ENCODE results near the gene BICRA.

DNA sequence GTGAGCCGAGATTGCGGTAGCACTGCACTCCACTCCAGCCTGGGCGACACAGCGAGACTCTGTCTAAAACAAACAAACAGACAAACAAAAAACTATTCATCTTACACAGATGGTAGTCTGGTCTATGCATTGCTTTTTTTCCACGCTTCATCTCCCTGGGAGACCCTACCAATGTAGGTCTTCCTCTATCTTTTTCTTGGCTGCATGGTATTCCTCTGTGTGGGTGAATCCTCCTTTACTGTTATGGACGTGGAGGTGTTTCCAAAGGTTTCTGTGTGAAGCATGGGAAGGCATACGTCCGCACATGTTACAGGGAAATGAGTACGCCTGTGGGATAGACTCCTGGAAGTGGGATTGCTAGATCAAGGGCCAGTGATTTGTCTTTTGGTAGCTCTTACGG is 5.6 kb downstream of the BICRA start:
- TF ChIP-seq, protein P1, sequence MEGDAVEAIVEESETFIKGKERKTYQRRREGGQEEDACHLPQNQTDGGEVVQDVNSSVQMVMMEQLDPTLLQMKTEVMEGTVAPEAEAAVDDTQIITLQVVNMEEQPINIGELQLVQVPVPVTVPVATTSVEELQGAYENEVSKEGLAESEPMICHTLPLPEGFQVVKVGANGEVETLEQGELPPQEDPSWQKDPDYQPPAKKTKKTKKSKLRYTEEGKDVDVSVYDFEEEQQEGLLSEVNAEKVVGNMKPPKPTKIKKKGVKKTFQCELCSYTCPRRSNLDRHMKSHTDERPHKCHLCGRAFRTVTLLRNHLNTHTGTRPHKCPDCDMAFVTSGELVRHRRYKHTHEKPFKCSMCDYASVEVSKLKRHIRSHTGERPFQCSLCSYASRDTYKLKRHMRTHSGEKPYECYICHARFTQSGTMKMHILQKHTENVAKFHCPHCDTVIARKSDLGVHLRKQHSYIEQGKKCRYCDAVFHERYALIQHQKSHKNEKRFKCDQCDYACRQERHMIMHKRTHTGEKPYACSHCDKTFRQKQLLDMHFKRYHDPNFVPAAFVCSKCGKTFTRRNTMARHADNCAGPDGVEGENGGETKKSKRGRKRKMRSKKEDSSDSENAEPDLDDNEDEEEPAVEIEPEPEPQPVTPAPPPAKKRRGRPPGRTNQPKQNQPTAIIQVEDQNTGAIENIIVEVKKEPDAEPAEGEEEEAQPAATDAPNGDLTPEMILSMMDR (IDR thresholded peaks at IDR 0.05; ENCODE audit: low read length): no peak
- TF ChIP-seq EZH2phosphoT487 (IDR thresholded peaks at IDR 0.05; ENCODE audit: low read length): no peak
- no peak for TF ChIP-seq EZH2 (optimal IDR thresholded peaks at IDR 0.05; ENCODE audit: low read depth, low read length)
